ENCODE measurements around the gene AP1M1. TPM values are rescaled to one million over a fixed set of nuclear protein-coding genes. Genes with fewer than 3 reads are reported as not detected.

The AP1M1 gene
- total RNA-seq, 1 donor from 2014 or later = 81.8 TPM

DNA sequence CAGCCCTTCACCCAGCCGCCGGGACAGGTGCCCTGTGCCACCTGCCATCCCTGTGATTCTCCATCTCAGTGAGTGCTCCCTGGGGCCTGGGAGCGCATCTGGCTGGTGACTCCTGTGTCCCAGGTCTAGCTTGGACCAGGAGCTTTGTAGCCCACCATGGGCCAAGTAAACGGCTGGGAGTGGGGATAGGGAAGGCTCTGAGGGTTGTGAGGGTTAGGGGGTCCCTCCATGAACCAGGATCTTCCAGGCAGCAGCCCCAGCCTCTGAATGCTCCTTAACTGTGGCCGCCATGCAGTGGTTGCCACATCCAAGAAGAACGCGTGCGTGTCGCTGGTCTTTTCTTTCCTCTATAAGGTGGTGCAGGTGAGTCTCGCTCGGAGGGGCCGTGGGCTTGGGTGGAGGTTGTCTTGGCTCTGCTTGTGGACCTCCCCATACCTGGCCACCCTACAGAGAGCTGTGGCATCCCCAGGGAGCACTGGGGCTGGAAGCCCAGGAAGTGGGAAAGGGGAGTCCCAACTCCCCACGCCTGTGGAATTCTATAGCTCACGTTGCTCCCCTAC, 8.4 kb downstream of the AP1M1 start:
- TF ChIP-seq, protein P1, sequence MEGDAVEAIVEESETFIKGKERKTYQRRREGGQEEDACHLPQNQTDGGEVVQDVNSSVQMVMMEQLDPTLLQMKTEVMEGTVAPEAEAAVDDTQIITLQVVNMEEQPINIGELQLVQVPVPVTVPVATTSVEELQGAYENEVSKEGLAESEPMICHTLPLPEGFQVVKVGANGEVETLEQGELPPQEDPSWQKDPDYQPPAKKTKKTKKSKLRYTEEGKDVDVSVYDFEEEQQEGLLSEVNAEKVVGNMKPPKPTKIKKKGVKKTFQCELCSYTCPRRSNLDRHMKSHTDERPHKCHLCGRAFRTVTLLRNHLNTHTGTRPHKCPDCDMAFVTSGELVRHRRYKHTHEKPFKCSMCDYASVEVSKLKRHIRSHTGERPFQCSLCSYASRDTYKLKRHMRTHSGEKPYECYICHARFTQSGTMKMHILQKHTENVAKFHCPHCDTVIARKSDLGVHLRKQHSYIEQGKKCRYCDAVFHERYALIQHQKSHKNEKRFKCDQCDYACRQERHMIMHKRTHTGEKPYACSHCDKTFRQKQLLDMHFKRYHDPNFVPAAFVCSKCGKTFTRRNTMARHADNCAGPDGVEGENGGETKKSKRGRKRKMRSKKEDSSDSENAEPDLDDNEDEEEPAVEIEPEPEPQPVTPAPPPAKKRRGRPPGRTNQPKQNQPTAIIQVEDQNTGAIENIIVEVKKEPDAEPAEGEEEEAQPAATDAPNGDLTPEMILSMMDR (IDR thresholded peaks at IDR 0.05) = no peak
- peaks cover 8% of the 10 kb centered on the region for H3K4me1 Mint-ChIP-seq (ENCODE audit: low read depth)

DNA sequence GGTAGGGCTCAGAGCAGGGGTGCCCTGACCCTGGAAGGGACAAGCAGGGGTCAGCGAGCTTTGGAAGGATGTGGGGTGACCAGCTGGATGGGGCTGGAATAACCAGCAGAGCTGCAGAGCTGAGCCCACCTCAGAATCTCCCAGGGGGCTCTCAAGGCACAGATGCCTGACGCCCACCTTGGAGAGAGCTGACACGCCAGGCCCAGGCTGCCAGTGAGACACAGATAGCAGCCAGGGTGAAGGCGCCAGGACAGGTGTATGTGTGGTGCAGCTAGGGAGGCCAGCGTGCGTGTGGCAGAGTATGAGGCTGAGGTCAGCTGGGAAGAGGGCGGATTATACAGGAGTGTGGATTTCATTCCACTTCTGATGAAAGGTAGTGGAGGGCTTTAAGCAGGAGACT, 8.9 kb downstream of the AP1M1 start:
- Mint-ChIP-seq H3K9me3 (ENCODE audit: low read depth) (no peaks in the 10 kb centered on the region), H3K4me3 (ENCODE audit: unreplicated experiment) (no peak overlapping the region), H3K27me3 (ENCODE audit: low read depth) (no peaks in the 10 kb centered on the region), H3K27ac (ENCODE audit: unreplicated experiment) (peak overlapping the region; percentile 61), H3K36me3 (ENCODE audit: low read depth) (peaks cover 40% of the 10 kb centered on the region), H3K4me1 (ENCODE audit: low read depth) (peaks cover 6% of the 10 kb centered on the region)
- TF ChIP-seq, protein P1 (IDR thresholded peaks at IDR 0.05) = no peak
- no peak for DNase-seq (ENCODE audit: low spot score)

More for the DNA sequence above, 8.4 kb downstream of the AP1M1 start:
- H3K9me3 Mint-ChIP-seq (ENCODE audit: low read depth) = no peaks in the 10 kb centered on the region
- no peak overlapping the region for H3K4me3 Mint-ChIP-seq (ENCODE audit: unreplicated experiment)
- H3K27me3 Mint-ChIP-seq (ENCODE audit: low read depth) = no peaks in the 10 kb centered on the region
- peak; percentile 72 for DNase-seq (ENCODE audit: low spot score)
- H3K27ac Mint-ChIP-seq (ENCODE audit: unreplicated experiment) = no peak overlapping the region
- H3K36me3 Mint-ChIP-seq (ENCODE audit: low read depth) = peaks cover 37% of the 10 kb centered on the region

DNA sequence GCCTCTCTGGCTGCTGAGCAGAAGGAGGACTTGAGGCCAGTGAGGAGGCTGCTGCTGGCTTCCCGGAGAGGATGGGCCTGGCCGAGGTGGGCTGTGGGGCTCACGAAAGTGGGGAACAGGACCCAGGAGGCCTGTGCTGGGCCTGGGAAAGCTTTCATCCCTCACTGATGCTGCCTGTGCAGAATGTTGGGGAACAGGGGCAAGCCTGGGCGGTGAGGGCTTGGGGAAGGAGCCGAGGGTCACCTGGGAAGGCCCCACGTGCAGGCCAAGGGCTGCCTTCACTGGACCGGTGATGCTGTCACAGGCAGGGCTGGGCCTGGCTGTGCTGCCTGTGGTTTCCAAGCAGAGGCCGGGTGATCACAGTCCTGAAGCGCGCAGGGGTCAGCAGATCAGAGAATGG, 9.4 kb downstream of the AP1M1 start:
- DNase-seq (ENCODE audit: low spot score) = peak; percentile 75
- no peaks in the 10 kb centered on the region for H3K27me3 Mint-ChIP-seq (ENCODE audit: low read depth)
- H3K36me3 Mint-ChIP-seq (ENCODE audit: low read depth) = peaks cover 45% of the 10 kb centered on the region
- H3K4me3 Mint-ChIP-seq (ENCODE audit: unreplicated experiment) = no peak overlapping the region
- TF ChIP-seq, protein P1 (IDR thresholded peaks at IDR 0.05) = no peak
- peaks cover 6% of the 10 kb centered on the region for H3K4me1 Mint-ChIP-seq (ENCODE audit: low read depth)
- H3K27ac Mint-ChIP-seq (ENCODE audit: unreplicated experiment) = peak overlapping the region; percentile 61
- no peaks in the 10 kb centered on the region for H3K9me3 Mint-ChIP-seq (ENCODE audit: low read depth)

DNA sequence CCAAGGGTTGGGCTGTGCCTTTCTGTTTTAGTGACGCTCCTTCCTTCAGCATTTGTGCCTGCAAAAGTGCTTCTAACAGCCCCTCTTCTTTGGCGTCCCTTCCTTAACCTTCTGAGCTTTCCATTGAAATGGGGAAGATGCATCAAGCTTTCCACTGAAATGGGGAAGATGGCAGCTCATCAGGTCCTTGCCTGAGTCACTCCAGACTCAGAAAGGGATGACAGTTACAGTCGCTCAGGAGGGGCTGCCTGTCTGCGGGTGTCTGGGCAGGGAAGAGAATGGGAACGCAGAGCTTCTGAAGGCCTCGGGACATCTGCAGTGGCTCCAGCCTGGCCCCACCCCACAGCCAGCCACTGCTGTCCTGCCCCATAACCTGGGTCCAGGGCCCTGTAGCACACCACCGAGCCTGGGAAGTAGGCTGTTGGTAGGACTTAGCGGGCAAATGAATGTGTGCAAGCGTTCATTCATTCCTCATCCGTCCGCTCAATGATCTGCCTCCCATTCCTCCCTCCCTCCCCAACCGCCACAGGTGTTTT, 9.8 kb downstream of the AP1M1 start:
- peaks cover 45% of the 10 kb centered on the region for H3K36me3 Mint-ChIP-seq (ENCODE audit: low read depth)
- no peak overlapping the region for H3K27ac Mint-ChIP-seq (ENCODE audit: unreplicated experiment)
- DNase-seq (ENCODE audit: low spot score) = peak; percentile 38
- H3K9me3 Mint-ChIP-seq (ENCODE audit: low read depth) = no peaks in the 10 kb centered on the region
- H3K27me3 Mint-ChIP-seq (ENCODE audit: low read depth) = no peaks in the 10 kb centered on the region
- no peak overlapping the region for H3K4me3 Mint-ChIP-seq (ENCODE audit: unreplicated experiment)
- TF ChIP-seq, protein P1 (IDR thresholded peaks at IDR 0.05) = no peak
- H3K4me1 Mint-ChIP-seq (ENCODE audit: low read depth) = peaks cover 2% of the 10 kb centered on the region

DNA sequence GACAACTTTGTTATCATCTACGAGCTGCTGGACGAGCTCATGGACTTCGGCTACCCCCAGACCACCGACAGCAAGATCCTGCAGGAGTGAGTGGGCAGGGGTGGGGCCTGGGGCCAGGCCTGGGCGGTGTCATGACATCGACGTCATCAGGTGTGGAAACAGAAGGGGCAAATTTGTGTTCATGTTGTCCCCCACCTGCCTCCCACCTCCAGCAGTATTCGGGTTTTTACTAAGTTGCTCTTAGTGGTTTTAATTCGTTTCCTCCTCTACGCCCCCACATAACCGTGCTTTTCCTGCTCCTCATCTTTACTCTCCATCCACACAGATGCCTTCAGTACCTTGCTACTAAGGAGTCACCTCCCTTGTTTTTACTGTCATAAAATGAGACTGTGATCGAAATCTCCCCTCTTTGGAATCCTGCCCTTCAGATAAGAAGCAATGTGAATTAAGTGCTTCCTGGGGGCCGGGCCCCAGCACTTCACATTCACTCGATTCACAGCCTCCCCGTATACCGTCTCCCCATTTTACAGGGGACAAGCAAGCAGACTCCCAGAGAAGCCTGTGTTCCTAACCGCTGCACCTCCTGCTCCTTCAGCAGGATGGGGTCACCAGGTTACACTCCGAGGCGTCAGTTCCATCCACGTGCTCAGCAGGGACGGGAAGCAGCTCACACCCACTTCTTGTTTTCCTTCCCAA, 10.5 kb downstream of the AP1M1 start:
- Mint-ChIP-seq H3K27ac (ENCODE audit: unreplicated experiment) (no peak overlapping the region), H3K36me3 (ENCODE audit: low read depth) (peaks cover 42% of the 10 kb centered on the region), H3K27me3 (ENCODE audit: low read depth) (no peaks in the 10 kb centered on the region), H3K4me1 (ENCODE audit: low read depth) (peaks cover 1% of the 10 kb centered on the region), H3K9me3 (ENCODE audit: low read depth) (no peaks in the 10 kb centered on the region), H3K4me3 (ENCODE audit: unreplicated experiment) (no peak overlapping the region)
- TF ChIP-seq, protein P1 (IDR thresholded peaks at IDR 0.05) = no peak
- DNase-seq (ENCODE audit: low spot score) = peak; percentile 49

Data from chondrocyte (in vitro differentiated cells).